ENCODE measurements around the gene DYNC1I2.

DNA sequence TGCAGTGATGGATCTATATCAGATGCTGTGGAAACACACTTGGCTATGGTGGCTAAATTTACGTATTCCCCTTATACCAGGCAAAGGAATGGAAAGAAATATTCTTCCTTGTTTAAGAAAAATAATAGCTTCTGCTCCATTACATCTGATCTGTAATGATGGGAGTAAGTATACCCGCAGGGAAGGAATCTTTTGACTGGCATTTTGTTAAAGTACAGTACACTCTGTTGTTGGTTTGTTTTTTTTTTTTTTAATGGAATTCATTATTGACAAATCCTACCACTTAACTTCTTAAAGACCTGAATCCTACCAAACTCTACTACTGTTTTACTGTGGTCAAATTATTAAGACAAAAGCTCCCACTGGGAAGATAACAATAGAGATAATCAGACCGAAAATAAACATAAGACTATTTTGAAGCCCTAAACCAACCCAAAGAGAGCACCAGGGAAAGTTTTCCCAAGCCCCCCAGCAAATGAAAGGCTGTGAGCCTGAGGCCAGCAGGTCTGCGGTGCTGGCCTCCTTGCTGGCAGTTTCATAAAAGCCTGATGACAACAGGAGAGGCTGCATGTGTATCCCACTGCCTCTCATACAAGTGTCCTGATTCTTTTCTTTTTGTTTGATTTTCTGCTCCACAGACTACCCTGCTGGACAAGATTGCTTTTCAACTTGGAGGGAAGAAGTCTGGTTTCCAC, 105.8 kb downstream of the DYNC1I2 start:
- TF ChIP-seq, protein P1, sequence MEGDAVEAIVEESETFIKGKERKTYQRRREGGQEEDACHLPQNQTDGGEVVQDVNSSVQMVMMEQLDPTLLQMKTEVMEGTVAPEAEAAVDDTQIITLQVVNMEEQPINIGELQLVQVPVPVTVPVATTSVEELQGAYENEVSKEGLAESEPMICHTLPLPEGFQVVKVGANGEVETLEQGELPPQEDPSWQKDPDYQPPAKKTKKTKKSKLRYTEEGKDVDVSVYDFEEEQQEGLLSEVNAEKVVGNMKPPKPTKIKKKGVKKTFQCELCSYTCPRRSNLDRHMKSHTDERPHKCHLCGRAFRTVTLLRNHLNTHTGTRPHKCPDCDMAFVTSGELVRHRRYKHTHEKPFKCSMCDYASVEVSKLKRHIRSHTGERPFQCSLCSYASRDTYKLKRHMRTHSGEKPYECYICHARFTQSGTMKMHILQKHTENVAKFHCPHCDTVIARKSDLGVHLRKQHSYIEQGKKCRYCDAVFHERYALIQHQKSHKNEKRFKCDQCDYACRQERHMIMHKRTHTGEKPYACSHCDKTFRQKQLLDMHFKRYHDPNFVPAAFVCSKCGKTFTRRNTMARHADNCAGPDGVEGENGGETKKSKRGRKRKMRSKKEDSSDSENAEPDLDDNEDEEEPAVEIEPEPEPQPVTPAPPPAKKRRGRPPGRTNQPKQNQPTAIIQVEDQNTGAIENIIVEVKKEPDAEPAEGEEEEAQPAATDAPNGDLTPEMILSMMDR (IDR thresholded peaks at IDR 0.05; ENCODE audit: insufficient read depth, low read depth, low read length), result no peak
- TF ChIP-seq EZH2 (IDR thresholded peaks at IDR 0.05; ENCODE audit: insufficient read depth, low read length), result no peak
